K562 (cell line): ENCODE results near the gene DNAAF1. TPM values are rescaled to one million over a fixed set of nuclear protein-coding genes. Genes with fewer than 3 reads are reported as not detected.

Source experiments
- AFF4 ChIP-seq: sonication (generic); formaldehyde crosslinking; IDR thresholded peaks from 2 replicates; pipeline ENCODE4 v1.8.0; 2023; ENCODE audit warnings: mild to moderate bottlenecking, missing genetic modification reagents
- ARNT ChIP-seq, 2 experiments: fragments of 450-650 bp; IDR thresholded peaks; 2 replicates each; pipeline ENCODE4 v1.6.1; 2016; ENCODE audit warnings: mild to moderate bottlenecking in 1 of 2
- ATF4 ChIP-seq: fragments of 450-650 bp; formaldehyde crosslinking; IDR thresholded peaks from 2 replicates; pipeline ENCODE4 v1.4.0; 2022; ENCODE audit warnings: mild to moderate bottlenecking, moderate library complexity
- CREB3 ChIP-seq: fragments of 450-650 bp; conservative IDR thresholded peaks from 2 replicates; pipeline ENCODE4 v1.6.1; 2016; ENCODE audit warnings: missing genetic modification characterization, low read depth, mild to moderate bottlenecking, missing compliant biosample characterization, moderate library complexity
- ETV1 ChIP-seq: fragments of 450-650 bp; conservative IDR thresholded peaks from 2 replicates; pipeline ENCODE4 v1.6.1; 2016; ENCODE audit warnings: missing genetic modification characterization, control low read depth, low read depth, missing compliant biosample characterization
- MECOM ChIP-seq: fragments of 250-450 bp; sonication (Bioruptor Pico); IDR thresholded peaks from 2 replicates; pipeline ENCODE4 v1.8.0; 2022; ENCODE audit warnings: inconsistent platforms
- MTF1 ChIP-seq: fragments of 250-450 bp; sonication (Bioruptor Pico); IDR thresholded peaks from 2 replicates; pipeline ENCODE4 v1.9.0; 2021; ENCODE audit warnings: moderate library complexity, mild to moderate bottlenecking, inconsistent platforms, borderline replicate concordance
- NBN ChIP-seq: fragments of 450-650 bp; IDR thresholded peaks from 2 replicates; pipeline ENCODE4 v1.6.1; 2016; ENCODE audit warnings: low read depth, mild to moderate bottlenecking
- SMARCA4 ChIP-seq: fragments of 450-650 bp; IDR thresholded peaks from 2 replicates; pipeline ENCODE4 v1.6.1; 2016
- SRSF1 ChIP-seq: fragments of 200-400 bp; formaldehyde crosslinking; IDR thresholded peaks from 2 replicates; pipeline ENCODE4 v1.6.1; 2017; ENCODE audit warnings: mild to moderate bottlenecking, low read depth, low read length, moderate library complexity
- TEAD2 ChIP-seq: fragments of 450-650 bp; IDR thresholded peaks from 2 replicates; pipeline ENCODE4 v1.6.1; 2016; ENCODE audit warnings: missing genetic modification characterization, control low read depth, missing compliant biosample characterization
- TEAD4 ChIP-seq, 2 experiments: sonication (generic) in 1 of 2; formaldehyde crosslinking in 1 of 2; IDR thresholded peaks; 2 replicates each; pipeline versions ENCODE4 v1.6.1 to v1.8.0; 2012 to 2022; ENCODE audit warnings: borderline replicate concordance in 1 of 2, inconsistent platforms in 1 of 2, low read length in 1 of 2, mild to moderate bottlenecking in 1 of 2, missing genetic modification reagents in 1 of 2
- ZNF175 ChIP-seq: fragments of 200-800 bp; sonication (Bioruptor generic); IDR thresholded peaks from 2 replicates; pipeline ENCODE4 v1.6.1; 2016; ENCODE audit warnings: low read depth, mild to moderate bottlenecking, missing genetic modification characterization, missing compliant biosample characterization
- polyA plus RNA-seq, 8 experiments: library from polyadenylated mRNA; depleted of rRNA in 4 of 8; stranded (reverse) in 5 of 8; unstranded in 3 of 8; fragments of >200 nt; fragmentation: Nextera tagmentation in 2 of 8; fragmentation: Illumina TruSeq in 1 of 8; extraction: Ambion mirVana in 2 of 8; extraction: Trizol in 1 of 8; gene quantifications; 2 replicates each; pipeline versions ENCODE4 v1.2.1 to v1.2.3, GENCODE V29; 2011 to 2014; ENCODE audit warnings: inconsistent platforms in 1 of 8, missing spikeins in 1 of 8
- total RNA-seq, 7 experiments: library from RNA; depleted of rRNA in 6 of 7; stranded (reverse); fragments of >200 nt in 6 of 7; fragmentation: Illumina TruSeq in 2 of 7; extraction: Trizol in 2 of 7; gene quantifications; 2 replicates each; pipeline versions ENCODE4 v1.2.1 to v1.2.3, GENCODE V29; 2011 to 2021; ENCODE audit warnings: low replicate concordance in 1 of 7
- TF ChIP-seq, protein P1 (sequence below): fragments of 250-450 bp; sonication (Bioruptor Pico); IDR thresholded peaks from 2 replicates; pipeline ENCODE4 v1.8.0; 2021; ENCODE audit warnings: moderate library complexity, mild to moderate bottlenecking, inconsistent platforms
- TF ChIP-seq, protein P2 (sequence below): sonication (generic); formaldehyde crosslinking; IDR thresholded peaks from 2 replicates; pipeline ENCODE4 v1.8.1; 2023; ENCODE audit warnings: mild to moderate bottlenecking, missing genetic modification reagents
- TF ChIP-seq, protein P3 (sequence below): fragments of 250-450 bp; sonication (Bioruptor Pico); IDR thresholded peaks from 2 replicates; pipeline ENCODE4 v1.4.0; 2020

Gene DNAAF1
- total and polyA plus RNA-seq, 9 of the 15 experiments (the other 6 are each of a cell fraction or from before 2014, with no cell fraction given), result 0.01 TPM; not detected in 8

DNA sequence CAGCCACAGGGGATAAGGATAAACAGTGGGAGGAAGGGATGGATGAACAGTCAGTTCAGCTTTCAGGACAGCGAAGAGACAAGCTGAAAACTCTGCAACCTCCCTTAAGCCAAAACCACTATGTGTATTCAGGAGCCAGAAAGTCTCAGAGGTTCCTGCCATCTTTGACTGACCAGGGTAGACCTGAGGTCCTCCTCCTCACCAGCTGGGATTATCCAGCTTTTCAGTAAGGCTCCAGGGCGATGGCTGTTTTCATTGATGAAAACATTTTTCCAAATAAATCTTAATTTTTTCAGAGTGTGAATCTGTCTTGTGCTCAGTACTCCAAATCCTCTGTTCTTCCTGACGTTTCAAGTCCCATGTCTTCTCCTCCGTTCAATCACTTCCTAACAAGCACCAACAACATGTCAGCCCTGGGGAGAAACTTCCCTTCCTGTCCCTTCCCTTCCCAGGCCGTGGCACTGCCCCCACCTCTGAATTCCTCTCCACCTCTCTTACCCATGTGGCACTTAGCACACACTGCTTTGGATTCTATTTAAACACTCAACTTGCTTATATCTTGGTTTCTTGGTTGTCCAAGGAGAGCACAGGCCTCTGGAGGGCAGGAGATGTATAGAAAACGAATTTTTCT, 5.4 kb upstream of the DNAAF1 start (continued):
- no peak; the same call in 1 of the 2 replicates for TF ChIP-seq SMARCA4
- TF ChIP-seq, protein P1, sequence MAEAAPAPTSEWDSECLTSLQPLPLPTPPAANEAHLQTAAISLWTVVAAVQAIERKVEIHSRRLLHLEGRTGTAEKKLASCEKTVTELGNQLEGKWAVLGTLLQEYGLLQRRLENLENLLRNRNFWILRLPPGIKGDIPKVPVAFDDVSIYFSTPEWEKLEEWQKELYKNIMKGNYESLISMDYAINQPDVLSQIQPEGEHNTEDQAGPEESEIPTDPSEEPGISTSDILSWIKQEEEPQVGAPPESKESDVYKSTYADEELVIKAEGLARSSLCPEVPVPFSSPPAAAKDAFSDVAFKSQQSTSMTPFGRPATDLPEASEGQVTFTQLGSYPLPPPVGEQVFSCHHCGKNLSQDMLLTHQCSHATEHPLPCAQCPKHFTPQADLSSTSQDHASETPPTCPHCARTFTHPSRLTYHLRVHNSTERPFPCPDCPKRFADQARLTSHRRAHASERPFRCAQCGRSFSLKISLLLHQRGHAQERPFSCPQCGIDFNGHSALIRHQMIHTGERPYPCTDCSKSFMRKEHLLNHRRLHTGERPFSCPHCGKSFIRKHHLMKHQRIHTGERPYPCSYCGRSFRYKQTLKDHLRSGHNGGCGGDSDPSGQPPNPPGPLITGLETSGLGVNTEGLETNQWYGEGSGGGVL (CRISPR knock-in tag), result 0 out of 2 replicates have a peak, but pooled peaks have one; percentile 9
- TF ChIP-seq MTF1 (CRISPR knock-in tag), result no peak
- peak; percentile 48; the same call in 1 of the 2 replicates for TF ChIP-seq TEAD2 (tag)
- TF ChIP-seq ZNF175 (CRISPR knock-in tag), result peak; percentile 88
- no peak for TF ChIP-seq SRSF1
- peak in 1 of 2 experiments; percentile 47; a peak in 2 of 4 replicates for TF ChIP-seq ARNT (IDR thresholded peaks at IDR 0.05)
- TF ChIP-seq CREB3, result no peak
- TF ChIP-seq, protein P2, sequence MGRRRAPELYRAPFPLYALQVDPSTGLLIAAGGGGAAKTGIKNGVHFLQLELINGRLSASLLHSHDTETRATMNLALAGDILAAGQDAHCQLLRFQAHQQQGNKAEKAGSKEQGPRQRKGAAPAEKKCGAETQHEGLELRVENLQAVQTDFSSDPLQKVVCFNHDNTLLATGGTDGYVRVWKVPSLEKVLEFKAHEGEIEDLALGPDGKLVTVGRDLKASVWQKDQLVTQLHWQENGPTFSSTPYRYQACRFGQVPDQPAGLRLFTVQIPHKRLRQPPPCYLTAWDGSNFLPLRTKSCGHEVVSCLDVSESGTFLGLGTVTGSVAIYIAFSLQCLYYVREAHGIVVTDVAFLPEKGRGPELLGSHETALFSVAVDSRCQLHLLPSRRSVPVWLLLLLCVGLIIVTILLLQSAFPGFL, result no peak
- no peak for TF ChIP-seq TEAD4 (IDR thresholded peaks at IDR 0.05; ENCODE audit: low read length)
- no peak for TF ChIP-seq TEAD4 (CRISPR knock-in tag; IDR thresholded peaks at IDR 0.05; ENCODE audit: borderline replicate concordance)
- TF ChIP-seq NBN, result peak; percentile 66; the same call in 1 of the 2 replicates
- TF ChIP-seq, protein P3, sequence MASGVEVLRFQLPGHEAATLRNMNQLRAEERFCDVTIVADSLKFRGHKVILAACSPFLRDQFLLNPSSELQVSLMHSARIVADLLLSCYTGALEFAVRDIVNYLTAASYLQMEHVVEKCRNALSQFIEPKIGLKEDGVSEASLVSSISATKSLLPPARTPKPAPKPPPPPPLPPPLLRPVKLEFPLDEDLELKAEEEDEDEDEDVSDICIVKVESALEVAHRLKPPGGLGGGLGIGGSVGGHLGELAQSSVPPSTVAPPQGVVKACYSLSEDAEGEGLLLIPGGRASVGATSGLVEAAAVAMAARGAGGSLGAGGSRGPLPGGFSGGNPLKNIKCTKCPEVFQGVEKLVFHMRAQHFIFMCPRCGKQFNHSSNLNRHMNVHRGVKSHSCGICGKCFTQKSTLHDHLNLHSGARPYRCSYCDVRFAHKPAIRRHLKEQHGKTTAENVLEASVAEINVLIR (CRISPR knock-in tag), result 0 out of 2 replicates have a peak, but pooled peaks have one; percentile 35
- peak; percentile 77; the same call in 1 of the 2 replicates for TF ChIP-seq MECOM (CRISPR knock-in tag)
- peak; percentile 27; the same call in 1 of the 2 replicates for TF ChIP-seq AFF4
- TF ChIP-seq ETV1, result peak; percentile 36; the same call in 1 of the 2 replicates
- TF ChIP-seq ATF4 (CRISPR knock-in tag), result peak; percentile 91; the same call in 1 of the 2 replicates
